CD4-positive, CD25-positive, alpha-beta regulatory T cell (primary cell): ENCODE data around the gene FEM1B. TPM values are rescaled to one million over a fixed set of nuclear protein-coding genes. Genes with fewer than 3 reads are reported as not detected.

Source experiments
- ATAC-seq, 2 donors: fragments of 150-1000 bp; cut with Tn5 transposase; one replicate each; pipeline ENCODE4 v1.10.0; 2021; ENCODE audit warnings: low read depth in 2 of 2, moderate number of reproducible peaks in 2 of 2, moderate library complexity in 1 of 2
- DNase-seq, 3 donors: peaks; one replicate each; pipeline versions ENCODE4 v3.0.0 to v3.0.0-alpha.2; 2012 to 2022; ENCODE audit warnings: mixed read lengths in 1 of 3
- H3K27ac ChIP-seq: one replicate; pipeline ENCODE4 v1.7.0; 2013; ENCODE audit warnings: mild to moderate bottlenecking, low read length; ENCODE audit not compliant: insufficient read depth, poor library complexity, severe bottlenecking
- H3K27me3 ChIP-seq: one replicate; pipeline ENCODE4 v1.7.0; 2013; ENCODE audit warnings: low read length; ENCODE audit not compliant: control insufficient read depth, insufficient read depth
- H3K36me3 ChIP-seq: one replicate; pipeline ENCODE4 v1.7.0; 2013; ENCODE audit warnings: mild to moderate bottlenecking, low read length, moderate library complexity; ENCODE audit not compliant: control insufficient read depth, insufficient read depth
- H3K4me1 ChIP-seq: 2 replicates; pipeline ENCODE4 v1.7.0; 2013; ENCODE audit warnings: mild to moderate bottlenecking, low read length; ENCODE audit not compliant: insufficient read depth, control insufficient read depth, poor library complexity, severe bottlenecking
- H3K4me3 ChIP-seq: one replicate; pipeline ENCODE4 v1.7.0; 2013; ENCODE audit warnings: low read depth, mild to moderate bottlenecking, low read length, moderate library complexity
- H3K9me3 ChIP-seq, 2 experiments: 1 replicate in 1 of 2; 2 replicates in 1 of 2; pipeline ENCODE4 v1.7.0; 2013; ENCODE audit warnings: low read length in 2 of 2, mild to moderate bottlenecking in 1 of 2, moderate library complexity in 1 of 2; ENCODE audit not compliant: control insufficient read depth in 2 of 2
- H3K27ac Mint-ChIP-seq, 3 donors: one replicate each; pipeline ENCODE4 v1.8.0; 2020 to 2022; ENCODE audit warnings: mild to moderate bottlenecking in 3 of 3, mixed read lengths in 3 of 3, moderate library complexity in 2 of 3
- H3K27me3 Mint-ChIP-seq: one replicate; pipeline ENCODE4 v1.8.0; 2022; ENCODE audit warnings: mild to moderate bottlenecking, mixed read lengths
- H3K36me3 Mint-ChIP-seq: one replicate; pipeline ENCODE4 v1.8.0; 2020; ENCODE audit warnings: mixed read lengths
- H3K4me1 Mint-ChIP-seq, 4 donors: one replicate each; pipeline ENCODE4 v1.8.0; 2020 to 2022; ENCODE audit warnings: mixed read lengths in 4 of 4, mild to moderate bottlenecking in 1 of 4
- H3K4me3 Mint-ChIP-seq, 4 donors: one replicate each; pipeline ENCODE4 v1.8.0; 2020 to 2022; ENCODE audit warnings: mild to moderate bottlenecking in 4 of 4, mixed read lengths in 4 of 4, moderate library complexity in 3 of 4
- H3K9me3 Mint-ChIP-seq, 7 donors: one replicate each; pipeline ENCODE4 v1.8.0; 2020 to 2022; ENCODE audit warnings: mixed read lengths in 7 of 7, mild to moderate bottlenecking in 3 of 7, moderate library complexity in 2 of 7
- polyA plus RNA-seq, 4 donors: library from polyadenylated mRNA; unstranded; fragments of 300-500 nt; fragmentation: Illumina TruSeq; gene quantifications; one replicate each; pipeline ENCODE4 v1.2.3, GENCODE V29; 2021
- total RNA-seq: library from RNA; stranded (reverse); gene quantifications from one replicate; pipeline ENCODE4 v1.2.3, GENCODE V29; 2022

The FEM1B gene
- total and polyA plus RNA-seq, 5 donors from 2014 or later = 15.7 to 55.2 (median 16.9) TPM

DNA sequence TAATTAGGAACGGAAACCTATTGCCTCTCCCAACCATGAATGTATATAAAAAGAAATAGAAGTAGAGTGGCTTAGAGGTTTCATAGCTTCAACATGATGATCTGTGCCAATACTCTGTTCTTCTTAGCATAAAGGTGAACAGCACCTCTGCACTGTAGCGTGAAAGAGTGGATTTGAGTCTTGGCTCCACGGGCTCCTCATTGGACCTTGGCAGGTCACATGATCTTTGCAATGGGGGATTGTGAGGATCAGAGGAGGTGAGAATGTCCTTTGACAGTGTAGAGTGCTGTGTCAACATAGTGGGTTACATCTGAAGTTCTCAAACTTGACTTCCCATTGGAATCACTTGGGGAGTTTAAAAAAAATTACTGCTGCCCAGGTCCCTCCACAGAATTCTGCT, 51.4 kb downstream of the FEM1B start:
- no peaks in the 10 kb centered on the region for H3K4me1 ChIP-seq
- H3K36me3 ChIP-seq = no peaks in the 10 kb centered on the region
- no peaks in the 10 kb centered on the region for H3K36me3 Mint-ChIP-seq
- H3K27me3 ChIP-seq = no peaks in the 10 kb centered on the region
- peaks cover 0 to 1% (median 0%) of the 10 kb centered on the region in 7 donors for H3K9me3 Mint-ChIP-seq
- H3K9me3 ChIP-seq = no peaks in the 10 kb centered on the region
- H3K4me3 ChIP-seq = no peak overlapping the region
- DNase-seq (no peak), ATAC-seq (no peak)
- H3K27me3 Mint-ChIP-seq = peaks cover 5% of the 10 kb centered on the region
- H3K27ac ChIP-seq = no peak overlapping the region
- no peak overlapping the region for H3K4me3 Mint-ChIP-seq
- H3K27ac Mint-ChIP-seq = no peak overlapping the region
- H3K4me1 Mint-ChIP-seq = peaks cover 0 to 14% (median 3%) of the 10 kb centered on the region in 4 donors

DNA sequence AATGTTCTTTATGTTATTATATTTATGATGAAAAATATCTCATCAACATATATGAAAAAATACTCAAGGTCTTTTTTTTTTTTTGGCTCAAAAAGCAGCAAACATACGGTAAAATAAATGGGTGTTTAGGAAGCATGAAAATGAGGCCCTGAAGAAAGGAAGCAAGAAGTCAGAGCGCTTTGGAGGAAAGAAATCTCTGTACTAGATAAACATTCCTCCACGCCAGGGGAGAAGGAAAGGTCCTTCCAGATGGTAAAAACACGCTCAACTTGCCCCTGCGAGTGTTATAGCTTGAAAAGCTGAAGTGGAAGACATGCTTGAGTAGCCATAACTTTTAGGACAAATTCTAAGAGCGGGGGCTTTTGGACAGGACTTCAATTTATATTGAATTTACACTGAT, 52.9 kb downstream of the FEM1B start:
- Histone ChIP-seq H3K27ac (no peak overlapping the region), H3K9me3 (no peaks in the 10 kb centered on the region), H3K36me3 (no peaks in the 10 kb centered on the region), H3K4me3 (no peak overlapping the region), H3K4me1 (no peaks in the 10 kb centered on the region), H3K27me3 (no peaks in the 10 kb centered on the region)
- Mint-ChIP-seq H3K9me3 (peaks cover 0 to 1% (median 0%) of the 10 kb centered on the region in 7 donors), H3K4me3 (no peak overlapping the region), H3K27ac (no peak overlapping the region), H3K4me1 (peaks cover 0 to 15% (median 3%) of the 10 kb centered on the region in 4 donors), H3K36me3 (no peaks in the 10 kb centered on the region), H3K27me3 (peaks cover 5% of the 10 kb centered on the region)
- no peak for DNase-seq
- no peak for ATAC-seq

DNA sequence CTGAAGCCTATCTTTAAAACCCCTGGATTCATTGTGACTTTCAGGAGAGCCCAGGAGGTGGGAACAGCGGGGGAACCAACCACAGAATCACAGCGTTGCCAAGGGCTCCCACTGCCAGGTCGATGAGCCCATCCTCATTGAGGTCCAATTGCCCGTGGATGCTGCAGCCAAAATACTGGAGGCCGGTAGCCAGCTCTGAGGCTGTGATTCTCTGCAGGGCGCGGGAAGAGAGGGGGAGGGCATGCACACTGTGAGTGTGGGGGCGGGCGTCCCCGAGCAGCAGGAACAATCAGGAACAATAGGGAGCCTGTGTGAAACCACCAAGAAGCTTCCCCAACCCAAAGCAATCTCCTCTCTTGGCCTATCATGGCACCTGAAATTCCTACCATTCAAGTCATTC, 53.4 kb downstream of the FEM1B start:
- Histone ChIP-seq H3K27me3 (no peaks in the 10 kb centered on the region), H3K27ac (no peak overlapping the region), H3K9me3 (no peaks in the 10 kb centered on the region), H3K4me3 (no peak overlapping the region), H3K36me3 (no peaks in the 10 kb centered on the region), H3K4me1 (no peaks in the 10 kb centered on the region)
- no peak overlapping the region for H3K4me3 Mint-ChIP-seq
- no peak overlapping the region for H3K27ac Mint-ChIP-seq
- DNase-seq = no peak
- ATAC-seq = no peak
- peaks cover 0 to 1% (median 0%) of the 10 kb centered on the region in 7 donors for H3K9me3 Mint-ChIP-seq
- peaks cover 5% of the 10 kb centered on the region for H3K27me3 Mint-ChIP-seq
- no peaks in the 10 kb centered on the region for H3K36me3 Mint-ChIP-seq
- H3K4me1 Mint-ChIP-seq = peaks cover 0 to 15% (median 3%) of the 10 kb centered on the region in 4 donors

DNA sequence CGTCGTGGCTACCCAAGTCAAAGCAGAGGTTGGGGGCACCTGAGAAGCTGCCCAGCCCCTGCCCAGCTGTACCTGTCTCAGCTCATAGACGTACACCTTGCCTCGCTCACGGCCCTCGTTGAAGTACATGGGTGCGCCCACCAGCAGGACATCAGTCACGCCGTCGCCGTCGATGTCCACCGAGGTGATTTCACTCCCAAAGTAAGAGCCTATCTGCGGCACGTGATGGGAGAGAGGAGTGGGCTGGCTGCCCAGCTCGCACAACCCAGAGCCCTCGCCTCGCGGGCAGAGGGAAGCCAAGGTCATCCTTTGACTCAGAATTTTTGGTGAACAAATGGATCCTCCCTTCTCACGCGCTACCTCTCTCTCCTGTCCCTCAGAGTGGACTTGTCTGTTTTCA, 54.7 kb downstream of the FEM1B start:
- no peak overlapping the region for H3K4me3 Mint-ChIP-seq
- Histone ChIP-seq H3K4me1 (no peaks in the 10 kb centered on the region), H3K4me3 (no peak overlapping the region), H3K27ac (no peak overlapping the region), H3K27me3 (no peaks in the 10 kb centered on the region), H3K36me3 (no peaks in the 10 kb centered on the region), H3K9me3 (no peaks in the 10 kb centered on the region)
- H3K9me3 Mint-ChIP-seq = peaks cover 0 to 1% (median 0%) of the 10 kb centered on the region in 7 donors
- H3K4me1 Mint-ChIP-seq = peaks cover 0 to 13% (median 3%) of the 10 kb centered on the region in 4 donors
- no peaks in the 10 kb centered on the region for H3K27me3 Mint-ChIP-seq
- DNase-seq (no peak), ATAC-seq (no peak)
- H3K36me3 Mint-ChIP-seq = no peaks in the 10 kb centered on the region
- no peak overlapping the region for H3K27ac Mint-ChIP-seq

DNA sequence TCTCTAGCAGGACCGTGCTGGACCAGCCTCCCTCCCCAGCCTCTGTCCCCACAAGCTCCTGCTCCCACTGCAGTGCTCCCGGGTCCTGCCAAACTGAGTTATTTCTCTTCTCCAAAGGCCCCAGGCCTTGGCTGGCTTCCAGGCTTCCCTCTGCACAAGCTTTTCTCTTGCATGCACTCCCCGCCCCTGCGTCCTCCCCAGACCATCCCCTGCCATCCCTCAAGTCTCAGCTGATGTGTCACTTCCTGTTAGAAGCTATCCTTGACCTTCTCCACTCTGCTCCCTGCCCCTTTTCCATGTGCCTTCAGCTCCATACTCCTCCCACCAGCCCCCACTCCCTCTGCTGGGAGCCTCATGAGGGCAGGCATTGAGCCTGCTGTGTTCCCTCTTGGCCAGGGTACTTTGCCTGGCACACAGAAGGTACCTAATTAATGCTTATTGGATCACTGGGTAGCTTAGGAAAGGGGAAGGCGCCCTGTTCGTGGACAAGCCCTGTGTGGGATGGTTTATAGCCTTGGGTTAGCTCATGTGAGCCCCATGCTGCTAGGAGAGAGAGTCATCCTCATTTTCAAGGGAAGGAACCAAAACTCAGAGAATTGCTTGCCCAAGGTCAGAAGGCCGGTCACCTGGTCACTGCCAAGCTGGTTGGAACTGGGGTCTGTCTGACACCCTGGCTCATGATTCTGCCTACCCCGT, 56.4 kb downstream of the FEM1B start:
- Mint-ChIP-seq H3K27ac (no peak overlapping the region), H3K4me3 (no peak overlapping the region), H3K27me3 (no peaks in the 10 kb centered on the region), H3K36me3 (no peaks in the 10 kb centered on the region), H3K9me3 (peaks cover 0 to 1% (median 0%) of the 10 kb centered on the region in 7 donors), H3K4me1 (peaks cover 0 to 2% (median 0%) of the 10 kb centered on the region in 4 donors)
- no peaks in the 10 kb centered on the region for H3K27me3 ChIP-seq
- no peak overlapping the region for H3K27ac ChIP-seq
- no peak for DNase-seq
- no peaks in the 10 kb centered on the region for H3K9me3 ChIP-seq
- no peak for ATAC-seq
- no peaks in the 10 kb centered on the region for H3K36me3 ChIP-seq
- H3K4me3 ChIP-seq = no peak overlapping the region
- no peaks in the 10 kb centered on the region for H3K4me1 ChIP-seq

DNA sequence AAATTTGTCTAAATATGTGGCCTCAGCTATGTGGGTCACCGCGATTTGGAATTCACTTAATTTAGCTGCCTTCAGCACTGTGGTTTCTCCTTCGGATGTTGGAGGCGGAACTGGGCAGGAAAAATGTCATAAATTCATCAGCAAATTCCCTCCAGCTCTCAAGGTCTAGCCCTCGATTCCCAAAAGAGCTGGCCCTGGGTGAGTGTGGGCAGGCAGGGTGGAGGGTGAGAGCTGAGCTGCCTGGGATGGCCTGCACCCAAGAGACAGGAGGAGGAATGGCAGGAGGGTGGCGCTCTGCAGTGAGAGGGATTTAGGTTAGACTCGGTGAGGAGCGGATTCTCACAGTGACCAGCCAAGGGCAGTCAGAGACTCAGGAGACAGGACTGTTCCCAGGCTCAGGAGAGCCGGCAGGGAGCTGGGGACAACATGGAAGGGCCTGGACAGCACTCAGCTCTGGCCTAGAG, 57.1 kb downstream of the FEM1B start:
- ATAC-seq (no peak), DNase-seq (no peak)
- Histone ChIP-seq H3K4me3 (no peak overlapping the region), H3K27ac (no peak overlapping the region), H3K27me3 (no peaks in the 10 kb centered on the region), H3K4me1 (no peaks in the 10 kb centered on the region), H3K9me3 (no peaks in the 10 kb centered on the region), H3K36me3 (no peaks in the 10 kb centered on the region)
- no peaks in the 10 kb centered on the region for H3K36me3 Mint-ChIP-seq
- H3K27ac Mint-ChIP-seq = no peak overlapping the region
- no peaks in the 10 kb centered on the region for H3K27me3 Mint-ChIP-seq
- H3K4me3 Mint-ChIP-seq = no peak overlapping the region
- peaks cover 0 to 2% (median 0%) of the 10 kb centered on the region in 4 donors for H3K4me1 Mint-ChIP-seq
- peaks cover 0 to 1% (median 0%) of the 10 kb centered on the region in 7 donors for H3K9me3 Mint-ChIP-seq

DNA sequence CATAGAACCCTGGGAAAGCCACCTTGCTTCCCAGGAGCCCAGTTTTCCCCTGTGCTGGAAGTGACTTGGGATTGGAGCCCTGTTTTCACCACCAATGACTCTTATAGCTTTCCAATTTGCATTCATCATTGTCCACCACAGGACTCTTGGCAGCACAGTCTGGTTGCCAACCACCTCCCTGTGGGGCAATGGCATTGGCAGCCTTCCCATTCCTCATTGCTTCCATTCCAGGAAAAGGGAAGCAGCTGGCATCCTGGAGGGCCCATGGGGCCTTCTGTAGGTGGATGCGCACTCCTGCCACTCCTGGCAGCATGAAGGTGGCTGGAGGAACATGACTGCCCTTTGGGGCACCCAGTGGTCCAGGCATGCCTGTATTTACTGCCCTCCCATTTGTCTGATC, 57.7 kb downstream of the FEM1B start:
- Mint-ChIP-seq H3K27ac (no peak overlapping the region), H3K4me1 (peaks cover 0 to 2% (median 0%) of the 10 kb centered on the region in 4 donors), H3K4me3 (no peak overlapping the region), H3K27me3 (no peaks in the 10 kb centered on the region), H3K36me3 (no peaks in the 10 kb centered on the region), H3K9me3 (peaks cover 0 to 2% (median 0%) of the 10 kb centered on the region in 7 donors)
- Histone ChIP-seq H3K36me3 (no peaks in the 10 kb centered on the region), H3K27ac (no peak overlapping the region), H3K27me3 (no peaks in the 10 kb centered on the region), H3K9me3 (no peaks in the 10 kb centered on the region), H3K4me1 (no peaks in the 10 kb centered on the region), H3K4me3 (no peak overlapping the region)
- ATAC-seq = no peak
- DNase-seq = no peak

DNA sequence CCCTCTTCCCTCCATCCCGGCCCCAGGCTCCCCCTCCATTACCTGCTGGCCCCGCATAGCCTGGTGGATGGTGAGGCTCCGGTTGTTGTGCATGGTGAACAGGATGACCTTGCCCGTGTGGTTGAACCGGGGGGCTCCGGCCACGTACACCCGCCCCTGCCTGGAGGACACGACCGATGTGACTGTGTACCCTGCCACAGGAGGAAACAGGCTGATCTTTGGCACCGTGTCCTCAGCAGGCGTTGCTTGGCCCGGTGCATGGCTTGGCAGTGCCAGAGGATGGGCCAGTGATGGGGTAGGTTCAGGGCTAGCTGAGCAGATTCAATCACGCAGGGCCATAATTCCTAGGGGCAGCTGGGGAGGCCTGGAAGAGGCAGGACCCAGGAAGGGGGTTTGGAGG, 58.1 kb downstream of the FEM1B start:
- Histone ChIP-seq H3K4me1 (no peaks in the 10 kb centered on the region), H3K27me3 (no peaks in the 10 kb centered on the region), H3K4me3 (no peak overlapping the region), H3K27ac (no peak overlapping the region), H3K9me3 (no peaks in the 10 kb centered on the region), H3K36me3 (no peaks in the 10 kb centered on the region)
- H3K9me3 Mint-ChIP-seq = peaks cover 0 to 2% (median 0%) of the 10 kb centered on the region in 7 donors
- H3K27me3 Mint-ChIP-seq = no peaks in the 10 kb centered on the region
- H3K4me3 Mint-ChIP-seq = no peak overlapping the region
- ATAC-seq = no peak
- DNase-seq = no peak
- H3K4me1 Mint-ChIP-seq = peaks cover 0 to 2% (median 0%) of the 10 kb centered on the region in 4 donors
- no peaks in the 10 kb centered on the region for H3K36me3 Mint-ChIP-seq
- no peak overlapping the region for H3K27ac Mint-ChIP-seq
